K562 (cell line): ENCODE results near the gene NR1D2. TPM values are rescaled to one million over a fixed set of nuclear protein-coding genes. Genes with fewer than 3 reads are reported as not detected.

Experiments used
- ATF6 ChIP-seq: sonication (generic); formaldehyde crosslinking; IDR thresholded peaks from 2 replicates; pipeline ENCODE4 v1.4.0; 2020; ENCODE audit warnings: mild to moderate bottlenecking, missing genetic modification reagents
- CHD7 ChIP-seq: fragments of 200-600 bp; sonication (generic); IDR thresholded peaks from one replicate; pipeline ENCODE4 v1.6.1; 2012; ENCODE audit warnings: mild to moderate bottlenecking, low read depth, low read length, inconsistent platforms
- GATAD2B ChIP-seq: fragments of 450-650 bp; IDR thresholded peaks from 2 replicates; pipeline ENCODE4 v1.6.1; 2017; ENCODE audit warnings: mild to moderate bottlenecking, borderline replicate concordance
- HNRNPL ChIP-seq: fragments of 200-400 bp; formaldehyde crosslinking; IDR thresholded peaks from 2 replicates; pipeline ENCODE4 v1.6.1; 2017; ENCODE audit warnings: low read depth, mild to moderate bottlenecking, low read length
- KAT7 ChIP-seq: sonication (generic); formaldehyde crosslinking; IDR thresholded peaks from 2 replicates; pipeline ENCODE4 v1.8.0; 2022; ENCODE audit warnings: missing genetic modification reagents, mild to moderate bottlenecking, borderline replicate concordance
- PHB ChIP-seq: fragments of 250-450 bp; sonication (Bioruptor Pico); IDR thresholded peaks from 2 replicates; pipeline ENCODE4 v1.5.0; 2021
- PKNOX1 ChIP-seq: fragments of 450-650 bp; IDR thresholded peaks from 2 replicates; pipeline ENCODE4 v1.6.1; 2016
- PURB ChIP-seq: sonication (generic); formaldehyde crosslinking; IDR thresholded peaks from 2 replicates; pipeline ENCODE4 v1.9.0; 2021; ENCODE audit warnings: low read depth, mild to moderate bottlenecking, missing genetic modification reagents
- ZNF124 ChIP-seq: sonication (generic); formaldehyde crosslinking; IDR thresholded peaks from 2 replicates; pipeline ENCODE4 v1.8.1; 2022; ENCODE audit warnings: missing genetic modification reagents
- polyA plus RNA-seq, 8 experiments: library from polyadenylated mRNA; depleted of rRNA in 4 of 8; stranded (reverse) in 5 of 8; unstranded in 3 of 8; fragments of >200 nt; fragmentation: Nextera tagmentation in 2 of 8; fragmentation: Illumina TruSeq in 1 of 8; extraction: Ambion mirVana in 2 of 8; extraction: Trizol in 1 of 8; gene quantifications; 2 replicates each; pipeline versions ENCODE4 v1.2.1 to v1.2.3, GENCODE V29; 2011 to 2014; ENCODE audit warnings: inconsistent platforms in 1 of 8, missing spikeins in 1 of 8
- total RNA-seq, 7 experiments: library from RNA; depleted of rRNA in 6 of 7; stranded (reverse); fragments of >200 nt in 6 of 7; fragmentation: Illumina TruSeq in 2 of 7; extraction: Trizol in 2 of 7; gene quantifications; 2 replicates each; pipeline versions ENCODE4 v1.2.1 to v1.2.3, GENCODE V29; 2011 to 2021; ENCODE audit warnings: low replicate concordance in 1 of 7
- TF ChIP-seq, protein P1 (sequence below): sonication (generic); formaldehyde crosslinking; IDR thresholded peaks from 2 replicates; pipeline ENCODE4 v1.8.0; 2022; ENCODE audit warnings: mild to moderate bottlenecking, missing genetic modification reagents, borderline replicate concordance

NR1D2 gene
- total and polyA plus RNA-seq, 9 of the 15 experiments (the other 6 are each of a cell fraction or from before 2014, with no cell fraction given): 1.2 to 5.5 (median 2.9) TPM

DNA sequence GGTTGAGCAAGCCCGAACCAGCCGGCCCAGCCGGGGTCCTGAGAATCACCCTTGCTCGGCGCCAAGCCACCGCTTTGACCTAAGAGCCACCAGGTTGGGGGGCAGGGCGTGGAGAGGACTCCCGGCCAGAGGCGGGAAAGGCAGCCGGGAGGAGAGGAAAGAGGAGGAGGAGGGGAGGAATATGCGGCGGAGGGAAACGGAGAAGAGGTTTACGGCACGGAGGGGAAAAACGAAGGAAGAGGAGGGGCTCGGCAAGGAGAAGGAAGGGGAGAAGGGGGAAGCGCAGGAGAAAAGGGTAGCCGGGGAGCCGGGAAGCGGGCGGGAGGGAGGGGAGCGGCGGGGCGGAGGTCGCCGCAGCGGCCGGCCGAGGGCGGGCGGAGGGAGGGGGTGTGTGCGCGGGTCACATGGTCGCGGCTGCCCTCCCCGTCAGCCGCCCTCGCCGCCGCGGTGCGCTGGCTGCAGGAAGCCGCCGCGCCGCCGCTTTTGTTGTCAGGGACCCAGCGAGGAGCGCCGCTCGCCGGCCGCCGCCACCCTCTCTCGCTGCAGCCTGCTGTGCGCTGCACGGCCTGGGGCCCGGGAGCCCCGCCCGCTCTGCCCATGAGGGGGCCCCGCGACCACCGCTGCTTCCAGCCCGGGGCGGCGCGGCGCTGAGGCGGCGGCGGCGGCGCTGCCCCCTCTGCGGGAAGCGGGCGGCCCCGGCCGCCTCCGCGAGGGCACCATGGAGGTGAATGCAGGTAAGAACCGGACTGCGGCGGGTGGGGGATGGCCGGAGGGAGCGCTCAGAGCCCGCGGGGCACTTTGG lies at the start of gene NR1D2 (continued):
- no peak for TF ChIP-seq CHD7
- TF ChIP-seq PHB (CRISPR knock-in tag): no peak
- no peak; the same call in 1 of the 2 replicates for TF ChIP-seq KAT7
- TF ChIP-seq PKNOX1: no peak
- TF ChIP-seq ZNF124 (CRISPR knock-in tag): no peak
- TF ChIP-seq PURB (CRISPR knock-in tag): no peak
- TF ChIP-seq, protein P1, sequence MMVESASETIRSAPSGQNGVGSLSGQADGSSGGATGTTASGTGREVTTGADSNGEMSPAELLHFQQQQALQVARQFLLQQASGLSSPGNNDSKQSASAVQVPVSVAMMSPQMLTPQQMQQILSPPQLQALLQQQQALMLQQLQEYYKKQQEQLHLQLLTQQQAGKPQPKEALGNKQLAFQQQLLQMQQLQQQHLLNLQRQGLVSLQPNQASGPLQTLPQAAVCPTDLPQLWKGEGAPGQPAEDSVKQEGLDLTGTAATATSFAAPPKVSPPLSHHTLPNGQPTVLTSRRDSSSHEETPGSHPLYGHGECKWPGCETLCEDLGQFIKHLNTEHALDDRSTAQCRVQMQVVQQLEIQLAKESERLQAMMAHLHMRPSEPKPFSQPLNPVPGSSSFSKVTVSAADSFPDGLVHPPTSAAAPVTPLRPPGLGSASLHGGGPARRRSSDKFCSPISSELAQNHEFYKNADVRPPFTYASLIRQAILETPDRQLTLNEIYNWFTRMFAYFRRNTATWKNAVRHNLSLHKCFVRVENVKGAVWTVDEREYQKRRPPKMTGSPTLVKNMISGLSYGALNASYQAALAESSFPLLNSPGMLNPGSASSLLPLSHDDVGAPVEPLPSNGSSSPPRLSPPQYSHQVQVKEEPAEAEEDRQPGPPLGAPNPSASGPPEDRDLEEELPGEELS (CRISPR knock-in tag): no peak
- 0 out of 2 replicates have a peak, but pooled peaks have one; percentile 26 for TF ChIP-seq GATAD2B
- no peak for TF ChIP-seq ATF6
- no peak for TF ChIP-seq HNRNPL
